ENCODE data around the gene NDUFAF3.

GRCh38 chr3:49057268-49057667 lies 35.3 kb downstream of the NDUFAF3 start:
- TF ChIP-seq EZH2phosphoT487 (IDR thresholded peaks at IDR 0.05; ENCODE audit: low read depth, severe bottlenecking, unreplicated experiment) (no peak), CTCF (IDR thresholded peaks at IDR 0.05; ENCODE audit: poor library complexity) (no peak), EZH2 (IDR thresholded peaks at IDR 0.05; ENCODE audit: borderline replicate concordance) (no peak)

All from hepatocyte (in vitro differentiated cells).